CD14-positive monocyte (primary cell): ENCODE measurements around the gene KMT2C. TPM values are rescaled to one million over a fixed set of nuclear protein-coding genes. Genes with fewer than 3 reads are reported as not detected.
A peak's percentile ranks its signal among the peaks of the same experiment; 100 is the strongest.

Experiments
- DNase-seq, 3 donors: peaks; one replicate each; pipeline ENCODE4 v3.0.0-alpha.2; 2011 to 2022
- H2AFZ ChIP-seq: 2 replicates; pipeline ENCODE4 v1.6.0; 2012; ENCODE audit warnings: mild to moderate bottlenecking, low read depth, low read length, inconsistent platforms; ENCODE audit not compliant: insufficient read depth, poor library complexity, severe bottlenecking
- H3K27ac ChIP-seq, 2 donors: 1 replicate in 1 of 2; 2 replicates in 1 of 2; pipeline ENCODE4 v1.5.1; 2012 to 2013; ENCODE audit warnings: low read length in 2 of 2, control low read depth in 1 of 2, inconsistent platforms in 1 of 2, low read depth in 1 of 2, mild to moderate bottlenecking in 1 of 2
- H3K27me3 ChIP-seq, 2 donors: one replicate each; pipeline versions ENCODE4 v1.6.0 to v1.6.1; 2011 to 2013; ENCODE audit warnings: low read length in 2 of 2; ENCODE audit not compliant: control insufficient read depth in 2 of 2, insufficient read depth in 2 of 2
- H3K36me3 ChIP-seq, 2 donors: replicated peaks in 1 of 2; 1 replicate in 1 of 2; 2 replicates in 1 of 2; pipeline versions ENCODE4 v1.5.1 to v1.6.1; 2012 to 2013; ENCODE audit warnings: low read length in 2 of 2, control low read depth in 1 of 2, inconsistent platforms in 1 of 2, mild to moderate bottlenecking in 1 of 2; ENCODE audit not compliant: insufficient read depth in 2 of 2, control insufficient read depth in 1 of 2
- H3K4me1 ChIP-seq, 2 donors: 1 replicate in 1 of 2; 2 replicates in 1 of 2; pipeline versions ENCODE4 v1.5.1 to v1.6.1; 2012 to 2013; ENCODE audit warnings: low read length in 2 of 2, control low read depth in 1 of 2, inconsistent platforms in 1 of 2, mild to moderate bottlenecking in 1 of 2, moderate library complexity in 1 of 2; ENCODE audit not compliant: insufficient read depth in 2 of 2, control insufficient read depth in 1 of 2
- H3K4me2 ChIP-seq: replicated peaks from 2 replicates; pipeline ENCODE3; 2012; ENCODE audit warnings: low read length, moderate library complexity, mild to moderate bottlenecking; ENCODE audit not compliant: poor library complexity, severe bottlenecking; ENCODE audit errors: extremely low read depth
- H3K4me3 ChIP-seq, 3 experiments: fragments of 200-600 bp in 1 of 3; sonication (generic) in 1 of 3; replicated peaks in 1 of 3; 1 replicate in 2 of 3; 2 replicates in 1 of 3; pipeline ENCODE4 v1.5.1; 2011 to 2013; ENCODE audit warnings: low read length in 3 of 3, mild to moderate bottlenecking in 3 of 3, control low read depth in 2 of 3, low read depth in 2 of 3, inconsistent platforms in 1 of 3, moderate library complexity in 1 of 3
- H3K79me2 ChIP-seq: 2 replicates; pipeline ENCODE4 v1.6.0; 2012; ENCODE audit warnings: mild to moderate bottlenecking, control low read depth, inconsistent platforms, low read length, moderate library complexity; ENCODE audit not compliant: insufficient read depth
- H3K9ac ChIP-seq: 2 replicates; pipeline ENCODE4 v1.6.0; 2017; ENCODE audit warnings: low read length, mild to moderate bottlenecking; ENCODE audit not compliant: insufficient read depth, poor library complexity, severe bottlenecking
- H3K9me3 ChIP-seq, 2 donors: replicated peaks in 1 of 2; 1 replicate in 1 of 2; 2 replicates in 1 of 2; pipeline versions ENCODE4 v1.5.1 to v1.6.1; 2012 to 2013; ENCODE audit warnings: low read length in 2 of 2, control low read depth in 1 of 2; ENCODE audit not compliant: control insufficient read depth in 1 of 2, insufficient read depth in 1 of 2
- H4K20me1 ChIP-seq: 2 replicates; pipeline ENCODE4 v1.6.0; 2012; ENCODE audit warnings: mild to moderate bottlenecking, low read length, control low read depth, moderate library complexity; ENCODE audit not compliant: insufficient read depth
- H3K27ac Mint-ChIP-seq, 7 donors: one replicate each; pipeline ENCODE4 v1.8.0; 2020; ENCODE audit warnings: mild to moderate bottlenecking in 7 of 7, mixed read lengths in 7 of 7, moderate library complexity in 6 of 7, inconsistent platforms in 2 of 7
- H3K27me3 Mint-ChIP-seq, 3 donors: one replicate each; pipeline ENCODE4 v1.8.0; 2021 to 2022; ENCODE audit warnings: low read depth in 3 of 3, mild to moderate bottlenecking in 3 of 3, mixed read lengths in 3 of 3, moderate library complexity in 3 of 3, inconsistent platforms in 1 of 3
- H3K36me3 Mint-ChIP-seq, 2 donors: one replicate each; pipeline ENCODE4 v1.8.0; 2020; ENCODE audit warnings: mixed read lengths in 2 of 2, inconsistent platforms in 1 of 2, mild to moderate bottlenecking in 1 of 2
- H3K4me1 Mint-ChIP-seq: one replicate; pipeline ENCODE4 v1.8.0; 2020; ENCODE audit warnings: mild to moderate bottlenecking, mixed read lengths
- H3K4me3 Mint-ChIP-seq, 2 donors: one replicate each; pipeline ENCODE4 v1.8.0; 2020; ENCODE audit warnings: mild to moderate bottlenecking in 2 of 2, mixed read lengths in 2 of 2, moderate library complexity in 1 of 2
- H3K9me3 Mint-ChIP-seq, 7 donors: one replicate each; pipeline ENCODE4 v1.8.0; 2020 to 2022; ENCODE audit warnings: mixed read lengths in 7 of 7, mild to moderate bottlenecking in 6 of 7, moderate library complexity in 6 of 7, inconsistent platforms in 2 of 7
- CTCF ChIP-seq: fragments of 200-600 bp; IDR thresholded peaks from one replicate; pipeline ENCODE4 v1.8.0; 2022; ENCODE audit warnings: antibody characterized with exemption, mild to moderate bottlenecking
- WGBS: methylation state at CpG from one replicate; pipeline ENCODE4 v1.1.5; 2013; ENCODE audit warnings: missing lambda C conversion rate; ENCODE audit not compliant: insufficient coverage; 5-methylcytosine and 5-hydroxymethylcytosine counted together
- intact Hi-C, 2 donors: fragments of 100-400 bp; cut with micrococcal nuclease; formaldehyde crosslinking; loops; one replicate each; pipeline versions ENCODE4 v1.15.0 to v1.15.1; 2023
- polyA plus RNA-seq, 3 donors: library from polyadenylated mRNA; depleted of rRNA in 1 of 3; unstranded in 2 of 3; stranded (reverse) in 1 of 3; fragments of 300-500 nt in 2 of 3; fragments of >200 nt in 1 of 3; fragmentation: Illumina TruSeq in 2 of 3; gene quantifications; 1 replicate in 2 of 3; 2 replicates in 1 of 3; pipeline ENCODE4 v1.2.3, GENCODE V29; 2012 to 2021

The KMT2C gene
- polyA plus RNA-seq, 3 donors = 4.5 to 26.1 (median 7.3) TPM

- H3K27me3 Mint-ChIP-seq = peaks cover 0 to 2% (median 1%) of the 10 kb centered on the region in 3 donors
- intact Hi-C loops = no loop called here
- peaks cover 71 to 100% of the 10 kb centered on the region in 2 donors for H3K36me3 ChIP-seq
- no peaks in the 10 kb centered on the region for H3K27me3 ChIP-seq
- H3K4me3 Mint-ChIP-seq = no peak overlapping the region
- H3K79me2 ChIP-seq = no peaks in the 10 kb centered on the region
- TF ChIP-seq CTCF = no peak
- peaks cover 75 to 92% of the 10 kb centered on the region in 2 donors for H3K36me3 Mint-ChIP-seq
- H3K4me3 ChIP-seq = no peak overlapping the region
- no peaks in the 10 kb centered on the region for H3K4me1 Mint-ChIP-seq
- no peak overlapping the region for H2AFZ ChIP-seq
- H3K9ac ChIP-seq = no peak overlapping the region
- H3K9me3 Mint-ChIP-seq = peaks cover 1 to 17% (median 6%) of the 10 kb centered on the region in 7 donors
- no peak overlapping the region for H3K4me2 ChIP-seq
- no peaks in the 10 kb centered on the region for H3K4me1 ChIP-seq
- H4K20me1 ChIP-seq = peaks cover 26% of the 10 kb centered on the region
- H3K9me3 ChIP-seq = peaks cover 9% of the 10 kb centered on the region in 2 donors
- WGBS = 80% methylated on average over 1 of the region's 7 CpGs
- no peak overlapping the region for H3K27ac ChIP-seq
- no peak overlapping the region for H3K27ac Mint-ChIP-seq
- no peak for DNase-seq
Observed at GRCh38 chr7:152129682-152130081, 306.1 kb downstream of the KMT2C start.

- Mint-ChIP-seq H3K4me3 (no peak overlapping the region), H3K9me3 (peaks cover 1 to 19% (median 11%) of the 10 kb centered on the region in 7 donors), H3K4me1 (no peaks in the 10 kb centered on the region), H3K36me3 (peaks cover 79 to 93% of the 10 kb centered on the region in 2 donors), H3K27me3 (peaks cover 0 to 2% (median 1%) of the 10 kb centered on the region in 3 donors), H3K27ac (peak overlapping the region in 1 of 7 donors; percentile 18)
- peaks cover 73 to 100% of the 10 kb centered on the region in 2 donors for H3K36me3 ChIP-seq
- no peak for DNase-seq
- no peak overlapping the region for H3K9ac ChIP-seq
- no peak for TF ChIP-seq CTCF
- no peak overlapping the region for H3K27ac ChIP-seq
- H4K20me1 ChIP-seq = peaks cover 26% of the 10 kb centered on the region
- no peaks in the 10 kb centered on the region for H3K79me2 ChIP-seq
- no peak overlapping the region for H2AFZ ChIP-seq
- H3K27me3 ChIP-seq = no peaks in the 10 kb centered on the region
- H3K9me3 ChIP-seq = peaks cover 9% of the 10 kb centered on the region in 2 donors
- intact Hi-C loops = no loop called here
- no peak overlapping the region for H3K4me3 ChIP-seq
- H3K4me1 ChIP-seq = no peaks in the 10 kb centered on the region
- H3K4me2 ChIP-seq = no peak overlapping the region
- whole genome bisulfite sequencing = over 99% methylated on average over 58 of the region's 60 CpGs
Observed at GRCh38 chr7:152128741-152129461, 306.9 kb downstream of the KMT2C start.
